DMS153 treated with DMSO at 0.1 percent for 48 hours (cell line): ENCODE results near the gene RASA4B.
"Not testable (repeated sequence)": the region's sequence is repeated elsewhere in the genome, so short reads cannot be mapped to it uniquely, and the experiment has no call there.

Experiments
- DNase-seq: peaks from one replicate; lab custom pipeline; 2025; ENCODE audit not compliant: unreplicated experiment; lab: John Stamatoyannopoulos, UW

Gene RASA4B

DNA sequence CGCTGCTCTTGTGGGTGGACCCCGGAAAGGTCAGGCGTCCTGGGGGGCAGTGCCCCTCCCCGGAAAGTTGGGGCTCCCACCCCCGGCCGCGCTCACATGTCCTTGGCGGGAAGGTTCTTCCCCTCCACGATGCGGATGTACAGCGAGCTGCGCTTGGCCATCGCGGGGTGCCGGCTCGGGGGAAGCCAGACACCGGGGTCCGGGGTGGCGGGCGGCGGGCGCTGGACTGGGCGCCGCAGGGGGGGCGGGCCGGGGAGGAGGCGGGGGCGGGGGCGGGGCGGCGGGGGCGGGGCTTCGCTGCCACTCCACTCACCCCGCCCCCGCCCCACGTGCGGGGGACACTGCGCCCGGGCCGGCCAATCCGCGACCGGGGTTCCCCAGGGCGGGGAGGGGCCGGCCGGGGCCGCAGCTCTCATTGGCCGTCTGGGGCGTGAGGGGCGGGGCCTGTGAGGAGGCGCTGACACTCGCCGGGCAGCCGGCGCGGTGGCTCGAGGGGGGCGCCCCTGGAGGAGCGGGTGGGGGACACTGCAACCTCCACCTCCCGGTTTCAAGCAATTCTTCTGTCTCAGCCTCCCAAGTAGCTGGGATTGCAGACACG, at the start of gene RASA4B:
Gene RASA4B (minus strand): TSS at position 228 of the 598 bp plus-strand sequence. CDS start 67 bp downstream, at position 161.
- not testable (repeated sequence) for DNase-seq

DNA sequence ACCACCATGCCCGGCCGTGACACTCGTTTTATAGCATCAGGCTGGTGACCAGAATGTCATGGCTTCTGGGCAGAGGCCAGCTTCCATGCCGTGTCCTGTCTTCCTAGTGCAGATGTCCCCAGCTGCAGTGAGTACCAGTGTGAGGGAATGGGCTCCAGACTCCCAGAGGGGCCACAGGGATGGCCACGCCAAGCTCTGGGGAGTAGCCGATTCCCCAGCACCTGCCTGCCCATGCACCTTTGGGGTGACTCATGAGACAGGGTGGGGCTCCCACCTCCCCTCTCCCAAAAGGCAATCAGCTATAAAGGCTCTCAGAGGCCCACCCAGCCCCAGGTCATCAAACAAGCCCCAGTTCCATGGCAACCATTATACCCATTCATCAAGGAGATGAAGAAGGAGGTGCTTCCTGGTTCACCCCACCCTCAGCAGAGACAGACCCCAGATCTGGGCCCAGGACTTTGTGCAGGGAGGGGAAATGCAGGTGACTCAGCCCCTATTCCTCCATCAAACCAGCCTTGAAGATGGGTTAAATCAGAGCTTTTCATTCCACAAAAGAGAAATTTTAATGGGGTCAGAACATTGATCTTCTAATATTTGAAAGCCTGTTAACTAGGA, 33.3 kb upstream of the RASA4B start, which contains the start of gene SPDYE2:
Gene SPDYE2 (plus strand): TSS at position 419 of the 615 bp plus-strand sequence. CDS start 2,030 bp downstream, outside the sequence.
- DNase-seq = not testable (repeated sequence)

DNA sequence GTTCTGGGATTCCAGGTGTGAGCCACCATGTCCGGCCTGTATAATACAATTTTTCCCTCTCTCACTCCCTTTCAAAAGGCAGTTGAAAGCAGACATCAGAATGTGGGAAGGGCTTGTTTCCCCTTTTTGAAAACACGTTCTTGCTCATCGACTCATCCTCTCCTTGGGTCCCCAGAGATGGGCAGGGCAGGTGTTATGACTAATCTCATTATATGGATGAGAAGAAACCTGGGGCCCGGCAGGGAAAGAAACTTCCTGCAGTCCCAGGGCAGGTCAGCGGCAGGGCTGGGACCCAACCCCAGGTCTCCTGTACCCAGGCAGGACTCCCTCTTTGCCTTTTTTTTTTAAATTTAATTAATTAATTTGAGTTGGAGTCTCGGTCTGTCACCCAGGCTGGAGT, 28.8 kb upstream of the RASA4B start:
- DNase-seq = not testable (repeated sequence)

DNA sequence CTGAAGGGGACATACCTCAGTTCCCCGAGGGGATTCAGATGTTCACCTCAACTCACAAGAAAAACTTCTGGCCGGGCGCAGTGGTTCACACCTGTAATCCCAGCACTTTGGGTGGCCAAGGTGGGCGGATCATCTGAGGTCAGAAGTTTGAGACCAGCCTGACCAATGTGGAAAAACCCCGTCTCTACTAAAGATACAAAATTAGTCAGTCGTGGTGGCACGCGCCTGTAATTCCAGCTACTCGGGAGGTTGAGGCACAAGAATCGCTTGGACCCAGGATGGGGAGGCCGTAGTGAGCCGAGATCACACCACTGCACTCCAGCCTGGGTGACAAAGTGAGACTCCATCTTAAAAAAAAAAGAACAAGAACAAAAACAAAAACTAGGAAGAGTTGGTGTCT, 27.7 kb upstream of the RASA4B start:
- not testable (repeated sequence) for DNase-seq

DNA sequence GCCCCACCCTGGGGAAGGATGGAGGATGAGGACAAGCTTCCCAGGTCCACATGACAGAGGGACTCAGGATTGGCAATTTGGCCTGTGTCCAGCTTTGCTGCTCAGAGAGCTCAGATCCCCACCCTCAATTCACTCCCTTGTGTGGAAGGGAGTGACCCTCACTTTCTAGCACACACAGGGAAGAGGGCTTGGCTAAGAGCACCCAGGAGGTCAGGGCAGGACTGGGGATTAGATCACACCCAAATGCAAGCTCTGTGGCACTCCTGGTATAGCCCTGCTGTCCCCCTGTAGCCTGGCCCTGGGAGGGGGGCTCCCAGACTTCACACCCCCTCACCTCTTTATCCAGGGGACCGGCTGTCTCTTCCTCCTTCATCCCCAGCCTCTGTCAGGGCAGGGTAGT, 26.8 kb upstream of the RASA4B start:
- DNase-seq = not testable (repeated sequence)

DNA sequence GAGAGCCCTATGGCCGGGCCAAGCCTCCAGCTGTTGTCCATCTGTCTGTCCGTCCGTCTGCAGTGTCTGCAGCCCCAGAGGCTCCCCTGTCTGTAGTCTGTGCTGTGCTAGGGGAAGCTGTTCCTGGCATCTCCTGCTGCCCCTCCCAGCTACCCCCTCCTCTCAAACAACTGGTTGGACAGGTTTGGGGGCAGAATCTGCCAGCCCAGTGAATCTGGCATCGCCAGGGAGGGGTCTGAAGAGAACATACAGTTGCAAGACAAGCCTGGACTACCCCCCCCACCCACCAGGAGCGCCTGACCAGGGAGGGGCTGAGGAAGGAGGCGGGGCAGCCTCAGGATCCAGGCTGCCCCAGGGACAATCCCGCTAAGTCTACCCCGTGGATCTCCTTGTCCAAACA, 26.0 kb upstream of the RASA4B start, which contains the start of gene UPK3BL2:
Gene UPK3BL2 (minus strand): TSS at position 101 of the 400 bp plus-strand sequence. CDS start 60 bp downstream, at position 41.
- not testable (repeated sequence) for DNase-seq

DNA sequence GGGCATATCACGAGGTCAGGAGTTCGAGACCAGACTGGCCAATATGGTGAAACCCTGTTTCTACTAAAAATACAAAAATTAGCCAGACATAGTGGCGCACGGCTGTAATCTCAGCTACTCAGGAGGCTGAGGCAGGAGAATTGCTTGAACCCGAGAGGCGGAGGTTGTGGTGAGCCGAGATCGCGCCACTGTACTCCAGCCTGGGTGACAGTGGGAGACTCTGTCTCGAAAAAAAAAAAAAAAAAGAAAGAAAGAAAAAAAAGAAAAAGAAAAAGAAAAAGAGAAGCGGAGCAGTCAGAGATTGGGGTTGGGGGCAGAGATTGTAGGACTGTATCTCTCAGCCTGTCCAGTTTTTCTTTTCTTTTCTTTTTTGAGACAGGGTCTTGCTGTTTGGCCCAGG, 25.2 kb upstream of the RASA4B start:
- not testable (repeated sequence) for DNase-seq

DNA sequence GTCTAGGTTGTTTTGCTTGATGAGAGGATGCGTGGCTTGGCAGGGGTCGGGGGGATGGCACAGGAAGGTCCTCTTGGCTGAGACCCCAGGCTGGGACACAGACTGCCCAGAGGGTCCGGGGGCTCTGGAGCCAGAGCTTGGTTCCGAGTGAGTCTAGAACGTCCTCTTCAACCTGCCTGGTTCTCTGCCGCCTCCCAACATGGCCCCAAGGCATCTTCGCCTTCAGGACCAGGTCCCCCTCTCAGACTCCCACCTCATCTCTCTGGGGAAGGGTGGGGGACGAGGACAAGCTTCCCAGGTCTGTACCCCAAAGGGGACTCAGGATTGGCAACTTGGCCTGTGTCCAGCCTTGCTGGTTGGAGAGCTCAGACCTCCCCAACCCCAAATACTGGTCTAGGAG, 24.5 kb upstream of the RASA4B start:
- DNase-seq = not testable (repeated sequence)

DNA sequence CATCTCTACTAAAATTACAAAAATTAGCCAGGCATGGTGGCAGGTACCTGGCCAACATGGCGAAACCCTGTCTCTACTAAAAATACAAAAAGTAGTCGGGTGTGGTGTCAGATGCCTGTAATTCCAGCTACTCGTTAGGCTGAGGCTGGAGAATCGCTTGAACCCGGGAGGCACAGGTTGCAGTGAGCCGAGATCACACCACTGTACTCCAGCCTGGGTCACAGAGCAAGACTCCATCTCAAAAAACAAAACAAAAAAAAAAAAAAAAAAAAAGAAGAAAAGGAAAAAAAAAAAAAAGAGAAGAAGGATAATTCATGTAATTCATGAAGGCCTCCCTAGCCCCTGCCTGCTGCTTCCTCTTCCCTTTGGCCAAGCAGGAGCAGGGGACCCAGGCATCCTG, 23.0 kb upstream of the RASA4B start:
- DNase-seq = not testable (repeated sequence)

DNA sequence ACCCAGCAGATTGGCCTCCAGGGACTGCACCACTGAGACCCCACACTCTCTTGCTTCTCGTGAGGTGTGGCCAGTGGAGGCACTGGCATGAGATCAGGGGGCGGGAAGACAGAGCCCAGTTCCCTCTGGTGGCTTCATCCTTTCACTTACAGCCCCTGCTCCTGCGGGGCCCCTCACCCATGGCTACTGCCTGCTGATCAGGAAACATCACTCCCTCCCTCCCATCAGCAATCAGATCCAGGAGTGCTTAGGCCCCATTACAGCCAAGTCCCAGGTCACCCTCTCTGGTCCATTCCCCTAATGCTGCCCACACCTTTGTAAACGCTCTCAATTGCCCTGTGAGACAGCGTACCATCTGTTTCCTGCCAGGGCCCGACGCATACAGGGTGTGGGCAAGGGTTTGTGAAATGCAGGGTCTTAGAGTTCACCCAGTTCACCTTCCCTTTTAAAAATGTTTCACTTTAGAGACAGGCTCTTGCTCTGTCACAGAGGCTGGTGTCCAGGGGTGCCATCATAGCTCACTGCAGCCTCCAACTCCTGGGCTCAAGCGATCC, 17.6 kb upstream of the RASA4B start:
- not testable (repeated sequence) for DNase-seq

DNA sequence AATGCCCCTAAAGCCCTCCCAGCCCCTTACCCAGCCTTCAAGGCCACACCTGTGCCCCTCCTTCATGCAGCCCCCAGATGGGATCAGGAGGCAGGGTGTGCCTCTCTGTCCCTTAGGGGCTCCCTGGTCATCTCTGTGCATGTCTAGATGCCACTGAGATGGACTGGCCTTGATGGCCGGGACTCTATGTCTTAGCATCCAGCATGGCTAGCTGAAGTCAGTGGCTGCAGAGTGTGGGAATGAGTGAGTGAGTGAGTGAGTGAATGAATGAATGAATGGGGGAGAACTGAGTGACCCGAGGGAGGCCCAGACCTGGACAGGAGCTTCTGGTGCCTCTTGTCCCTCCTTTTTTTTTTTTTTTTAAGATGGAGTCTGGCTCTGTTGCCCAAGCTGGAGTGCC, 14.6 kb upstream of the RASA4B start:
- not testable (repeated sequence) for DNase-seq

DNA sequence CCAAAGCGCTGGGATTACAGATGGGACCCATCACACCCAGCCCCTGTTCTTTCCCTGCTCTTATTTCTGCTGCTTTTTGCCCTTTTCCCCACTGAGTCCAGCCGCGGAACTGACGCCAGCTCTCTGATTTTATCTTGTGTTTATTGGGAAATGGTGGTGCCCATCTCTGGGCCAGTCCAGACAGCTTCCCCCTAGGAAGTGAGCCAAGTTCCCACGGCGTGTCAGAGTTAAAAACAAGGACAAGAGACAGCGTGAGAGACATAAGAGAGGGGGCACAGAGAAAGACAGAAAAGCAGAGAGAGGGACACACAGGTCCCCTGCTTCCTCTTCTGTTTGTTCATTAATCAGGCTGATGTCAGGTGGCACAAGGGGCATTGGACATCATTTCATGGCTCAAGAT, 14.0 kb upstream of the RASA4B start:
- DNase-seq = not testable (repeated sequence)

DNA sequence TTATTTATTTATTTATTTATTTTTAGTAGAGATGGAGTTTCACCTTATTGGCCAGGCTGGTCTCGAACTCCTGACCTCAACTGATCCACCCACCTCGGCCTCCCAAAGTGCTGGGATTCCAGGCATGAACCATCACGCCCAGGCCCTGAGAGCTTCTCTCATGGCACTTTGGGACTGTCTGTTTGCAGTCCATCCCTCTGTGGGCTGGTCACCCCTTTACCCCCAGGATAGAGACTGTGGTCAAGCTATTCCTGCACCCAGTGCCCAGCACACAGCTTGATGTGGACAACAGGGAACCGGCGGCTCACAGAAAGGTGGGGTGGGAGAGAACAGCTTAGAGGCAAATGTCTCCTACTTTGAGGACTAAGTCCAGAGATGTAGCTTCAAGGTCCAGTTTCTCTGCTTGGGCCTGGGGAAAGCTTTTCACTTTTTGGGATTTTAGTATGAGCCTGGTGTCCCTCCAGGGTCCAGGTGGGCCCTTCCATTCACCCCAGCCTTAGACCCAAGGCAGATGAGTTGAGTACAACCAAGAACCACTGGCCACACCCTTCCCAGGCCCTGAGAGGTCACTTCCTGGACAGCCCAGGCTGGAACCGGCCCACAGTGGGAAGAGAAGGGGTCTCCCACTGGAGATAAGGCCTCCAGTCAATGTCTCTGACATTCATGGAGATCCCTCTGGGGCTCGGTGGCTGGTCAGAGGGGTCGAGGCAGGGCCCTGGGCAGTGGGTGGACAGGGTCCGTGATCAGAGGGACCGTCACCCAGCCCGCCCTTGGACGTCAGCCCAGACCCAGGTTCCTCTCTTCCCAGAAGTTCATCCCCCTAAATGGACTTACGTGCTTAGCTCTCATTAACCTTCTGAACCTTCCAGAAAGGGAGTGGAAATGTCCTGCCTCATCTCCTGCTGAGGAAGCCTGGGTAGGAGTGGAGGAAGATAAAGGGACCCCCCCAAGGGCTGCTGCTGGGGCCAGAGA, 10.5 kb upstream of the RASA4B start:
- DNase-seq = not testable (repeated sequence)

DNA sequence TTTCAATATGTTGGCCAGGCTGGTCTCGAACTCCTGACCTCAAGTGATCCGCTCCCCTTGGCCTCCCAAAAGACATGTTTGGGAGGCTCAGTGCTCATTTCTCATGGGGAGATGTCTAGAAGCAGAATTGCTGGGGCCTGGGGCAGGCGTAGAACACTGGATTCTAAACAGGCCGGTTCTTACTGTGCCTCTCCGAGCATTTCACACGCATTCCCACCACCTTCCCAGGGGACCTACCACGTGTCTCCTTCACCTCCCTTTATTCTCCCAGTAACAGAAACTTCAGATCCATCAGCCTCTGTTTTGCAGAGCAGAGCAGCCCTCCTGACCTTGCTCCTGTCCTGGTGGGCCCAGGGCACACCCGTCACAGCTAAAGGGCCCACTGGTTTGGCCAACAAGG, 9.6 kb upstream of the RASA4B start:
- not testable (repeated sequence) for DNase-seq

DNA sequence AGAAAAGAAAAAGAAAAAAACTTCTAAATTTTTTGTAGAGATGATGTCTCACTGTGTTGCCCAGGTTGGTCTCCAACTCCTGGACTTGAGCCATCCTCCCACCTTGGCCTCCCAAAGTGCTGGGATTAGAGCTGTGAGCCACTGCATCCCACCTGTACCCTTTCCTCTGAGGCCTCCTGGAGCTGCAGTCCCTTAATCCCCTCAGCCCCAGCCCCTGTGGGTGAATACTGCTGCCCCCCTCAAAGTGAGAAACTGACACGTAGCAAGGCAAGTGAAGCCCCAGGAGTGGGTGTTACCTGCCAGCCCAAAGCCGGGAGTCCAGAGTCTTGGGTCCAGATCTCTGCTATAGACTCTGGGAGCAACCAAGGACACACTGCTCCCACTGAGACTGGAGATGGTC, 7.2 kb upstream of the RASA4B start:
- not testable (repeated sequence) for DNase-seq

DNA sequence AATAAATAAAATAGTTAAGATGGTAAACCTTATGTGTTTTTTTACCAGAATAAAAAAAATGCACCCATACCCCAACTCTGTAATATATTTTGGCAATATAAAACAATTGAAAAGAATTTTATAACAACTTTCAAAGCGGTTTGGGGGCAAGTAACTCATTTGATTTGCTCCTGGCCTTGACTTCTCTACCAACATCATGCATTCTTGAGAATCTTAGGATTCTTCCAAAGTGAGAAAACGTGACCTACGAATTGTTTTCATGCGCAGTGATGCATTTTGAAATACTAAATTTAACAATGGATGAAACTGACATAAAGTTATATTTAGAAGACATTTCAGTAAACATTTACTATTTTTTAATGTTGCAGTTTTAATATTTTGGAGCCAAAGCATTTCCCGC, 3.2 kb upstream of the RASA4B start:
- DNase-seq = not testable (repeated sequence)

DNA sequence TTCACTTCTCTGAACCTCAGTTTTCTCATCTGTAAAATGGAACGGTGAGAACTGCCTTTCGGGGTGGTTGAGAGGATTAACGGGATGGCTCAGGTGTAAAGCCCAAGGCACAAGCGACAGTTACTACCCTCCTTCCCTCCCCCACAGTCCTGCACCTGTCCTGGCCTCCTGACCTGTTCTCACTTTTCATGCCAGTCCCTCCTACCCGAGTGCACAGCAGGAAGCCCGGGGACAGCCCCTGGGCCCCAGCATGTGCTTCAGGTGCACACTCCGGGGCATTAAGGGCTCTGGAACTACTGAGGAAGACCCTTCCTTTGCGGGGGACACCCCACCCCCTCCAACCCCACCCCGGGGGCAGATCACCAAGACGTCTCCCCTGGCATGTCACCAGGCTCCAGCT, 626 bp downstream of the RASA4B start:
- not testable (repeated sequence) for DNase-seq

DNA sequence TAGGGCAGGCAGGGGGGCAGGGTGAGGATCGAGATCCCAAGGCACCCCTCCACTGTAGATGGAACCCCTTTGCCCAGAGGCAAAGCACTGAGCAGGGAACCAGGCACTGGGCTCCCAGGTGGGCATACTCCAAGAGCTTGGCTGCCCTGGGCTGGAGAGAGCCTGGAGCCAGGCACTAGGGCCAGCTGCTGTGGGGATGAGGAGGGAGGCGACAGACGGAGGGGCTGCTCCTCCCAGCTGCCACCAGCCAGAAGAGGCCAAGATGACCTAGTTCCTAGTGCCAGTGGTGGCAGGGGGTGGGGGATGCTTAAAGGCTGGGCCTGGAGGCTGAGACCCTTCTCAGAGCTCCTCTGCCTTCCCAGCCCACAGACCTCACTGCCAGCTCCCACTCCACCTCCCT, 1.7 kb downstream of the RASA4B start:
- not testable (repeated sequence) for DNase-seq

DNA sequence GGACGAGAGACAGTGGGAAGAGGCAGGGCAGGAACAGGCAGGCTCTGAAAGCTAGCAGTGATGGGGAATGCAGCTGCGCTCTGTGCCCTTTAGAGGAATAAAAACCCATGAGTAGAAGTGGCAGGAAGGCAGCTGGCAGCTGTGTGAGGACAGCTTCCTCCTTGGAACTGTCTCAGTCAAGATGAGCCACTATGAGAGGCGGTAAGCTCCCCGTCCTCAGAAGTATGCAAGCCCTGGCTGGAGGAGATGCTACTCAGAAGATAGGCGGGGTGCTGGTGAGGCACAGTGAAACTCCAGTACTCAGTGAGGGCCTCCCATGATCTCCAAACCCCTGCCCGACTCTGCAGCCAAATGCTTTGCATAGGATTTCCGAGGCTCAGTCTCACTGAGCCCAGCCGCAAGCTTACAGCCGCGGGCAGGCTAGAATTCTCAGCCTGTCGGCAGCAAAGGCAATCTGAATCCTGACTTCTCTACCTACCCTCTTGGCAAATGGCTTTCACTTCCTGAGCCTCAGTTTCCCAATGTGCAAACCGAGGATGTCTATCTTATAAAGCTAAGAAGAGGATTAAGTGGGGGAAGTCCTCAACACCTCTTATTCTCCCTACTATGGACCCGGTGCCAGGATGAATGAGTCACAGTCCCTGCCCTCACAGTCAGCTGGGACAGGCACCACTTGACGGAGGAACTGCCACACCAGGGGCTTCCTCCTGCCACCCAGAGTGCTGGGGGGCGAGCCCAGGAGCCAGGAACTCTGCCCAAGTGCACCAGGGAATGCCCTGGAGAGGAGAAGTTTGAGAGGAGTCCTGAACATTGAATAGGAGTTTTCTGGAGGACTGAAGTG, 2.5 kb downstream of the RASA4B start:
- not testable (repeated sequence) for DNase-seq

DNA sequence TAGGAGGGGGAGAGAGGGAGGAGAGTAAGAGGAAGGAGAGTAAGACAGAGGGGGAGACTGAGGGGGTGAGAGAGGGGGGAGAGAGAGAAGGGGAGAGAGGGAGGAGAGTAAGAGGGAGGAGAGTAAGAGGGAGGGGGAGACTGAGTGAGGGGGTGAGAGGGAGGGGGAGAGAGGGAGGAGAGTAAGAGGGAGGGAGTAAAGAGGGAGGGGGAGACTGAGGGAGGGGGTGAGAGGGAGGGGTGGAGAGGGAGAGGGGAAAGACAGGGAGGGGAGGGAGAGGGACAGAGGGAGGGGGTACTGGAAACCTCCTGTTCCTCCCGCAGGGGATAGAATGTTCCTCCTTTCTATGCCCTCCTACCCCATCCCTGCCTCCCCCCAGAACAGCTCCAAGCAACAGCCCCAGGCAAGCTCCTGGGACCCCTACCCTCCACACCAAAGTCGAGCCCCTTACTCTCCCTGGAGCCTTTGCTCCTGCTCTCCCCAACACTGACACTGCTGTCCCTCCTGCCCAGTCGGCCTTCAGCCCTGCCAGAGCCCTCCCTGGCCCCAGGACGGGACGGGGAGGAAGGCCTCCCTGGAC, 4.8 kb downstream of the RASA4B start:
- not testable (repeated sequence) for DNase-seq
